Mesenchymal stem cell (in vitro differentiated cells and primary cell): ENCODE results near the gene SGO1.
A peak's percentile ranks its signal among the peaks of the same experiment; 100 is the strongest.

ENCODE experiments used
- DNase-seq: peaks from one replicate; pipeline ENCODE4 v3.0.0-alpha.2; 2013
- H2AFZ ChIP-seq: one replicate; pipeline ENCODE4 v1.6.1; 2013; ENCODE audit warnings: low read depth, mild to moderate bottlenecking, control low read depth, inconsistent platforms, low read length, moderate library complexity
- H2AK5ac ChIP-seq: 2 replicates; pipeline ENCODE4 v1.6.1; 2013; ENCODE audit warnings: low read length, moderate library complexity, mild to moderate bottlenecking, inconsistent platforms; ENCODE audit not compliant: severe bottlenecking
- H2BK120ac ChIP-seq: one replicate; pipeline ENCODE4 v1.6.1; 2013; ENCODE audit warnings: low read depth, mild to moderate bottlenecking, inconsistent platforms, low read length, moderate library complexity
- H2BK12ac ChIP-seq, 2 experiments: one replicate each; pipeline ENCODE4 v1.6.1; 2013; ENCODE audit warnings: inconsistent platforms in 2 of 2, low read length in 2 of 2, mild to moderate bottlenecking in 2 of 2, moderate library complexity in 2 of 2, control low read depth in 1 of 2
- H2BK15ac ChIP-seq: one replicate; pipeline ENCODE4 v1.6.1; 2013; ENCODE audit warnings: mild to moderate bottlenecking, low read depth, inconsistent platforms; ENCODE audit not compliant: poor library complexity, severe bottlenecking
- H2BK5ac ChIP-seq: 2 replicates; pipeline ENCODE4 v1.6.1; 2013; ENCODE audit warnings: low read depth, mild to moderate bottlenecking, low read length, control low read depth, inconsistent platforms; ENCODE audit not compliant: poor library complexity, severe bottlenecking
- H3K14ac ChIP-seq, 2 experiments: one replicate each; pipeline ENCODE4 v1.6.1; 2013; ENCODE audit warnings: inconsistent platforms in 2 of 2, low read length in 2 of 2, control low read depth in 1 of 2, mild to moderate bottlenecking in 1 of 2, moderate library complexity in 1 of 2
- H3K18ac ChIP-seq, 2 experiments: one replicate each; pipeline ENCODE4 v1.6.1; 2013; ENCODE audit warnings: inconsistent platforms in 2 of 2, low read length in 2 of 2, control low read depth in 1 of 2, low read depth in 1 of 2, mild to moderate bottlenecking in 1 of 2
- H3K23ac ChIP-seq, 2 experiments: one replicate each; pipeline ENCODE4 v1.6.1; 2013; ENCODE audit warnings: inconsistent platforms in 2 of 2, low read length in 2 of 2, mild to moderate bottlenecking in 2 of 2, moderate library complexity in 2 of 2, control low read depth in 1 of 2
- H3K27ac ChIP-seq: 2 replicates; pipeline ENCODE4 v1.5.1; 2013; ENCODE audit warnings: mild to moderate bottlenecking, moderate library complexity, low read length, control low read depth, inconsistent platforms; ENCODE audit not compliant: poor library complexity, severe bottlenecking
- H3K27me3 ChIP-seq, 2 experiments: 2 replicates each; pipeline versions ENCODE4 v1.6.1 to v1.7.0; 2013; ENCODE audit warnings: low read length in 2 of 2, mild to moderate bottlenecking in 2 of 2, moderate library complexity in 2 of 2, control low read depth in 1 of 2, inconsistent platforms in 1 of 2; ENCODE audit not compliant: control insufficient read depth in 1 of 2, insufficient read depth in 1 of 2
- H3K36me3 ChIP-seq, 2 experiments: 2 replicates each; pipeline versions ENCODE4 v1.6.1 to v1.7.0; 2013; ENCODE audit warnings: low read length in 2 of 2, control low read depth in 1 of 2, inconsistent platforms in 1 of 2, low read depth in 1 of 2, mild to moderate bottlenecking in 1 of 2; ENCODE audit not compliant: insufficient read depth in 2 of 2, control insufficient read depth in 1 of 2
- H3K4ac ChIP-seq, 2 experiments: one replicate each; pipeline ENCODE4 v1.6.1; 2013; ENCODE audit warnings: inconsistent platforms in 2 of 2, low read length in 2 of 2, mild to moderate bottlenecking in 2 of 2, moderate library complexity in 2 of 2, control low read depth in 1 of 2, low read depth in 1 of 2
- H3K4me1 ChIP-seq: 2 replicates; pipeline ENCODE4 v1.6.1; 2013; ENCODE audit warnings: low read depth, low read length, control low read depth; ENCODE audit not compliant: control insufficient read depth, insufficient read depth
- H3K4me2 ChIP-seq: 2 replicates; pipeline ENCODE4 v1.6.1; 2013; ENCODE audit warnings: low read length, mild to moderate bottlenecking, inconsistent platforms; ENCODE audit not compliant: poor library complexity, severe bottlenecking
- H3K4me3 ChIP-seq, 2 experiments: 2 replicates each; pipeline versions ENCODE4 v1.5.1 to v1.7.0; 2013; ENCODE audit warnings: low read length in 2 of 2, mild to moderate bottlenecking in 2 of 2, control low read depth in 1 of 2, low read depth in 1 of 2; ENCODE audit not compliant: insufficient read depth in 1 of 2
- H3K79me1 ChIP-seq: replicated peaks from 2 replicates; pipeline ENCODE4 v1.6.1; 2013; ENCODE audit warnings: mild to moderate bottlenecking, control low read depth, low read length, inconsistent platforms; ENCODE audit not compliant: poor library complexity, severe bottlenecking
- H3K9ac ChIP-seq: 2 replicates; pipeline ENCODE4 v1.7.0; 2013; ENCODE audit warnings: mild to moderate bottlenecking, low read length, moderate library complexity
- H3K9me3 ChIP-seq: 2 replicates; pipeline ENCODE4 v1.7.0; 2013; ENCODE audit warnings: mild to moderate bottlenecking, low read length; ENCODE audit not compliant: control insufficient read depth
- H4K8ac ChIP-seq: one replicate; pipeline ENCODE4 v1.6.1; 2013; ENCODE audit warnings: inconsistent platforms, mild to moderate bottlenecking, low read length, moderate library complexity
- H4K91ac ChIP-seq: one replicate; pipeline ENCODE4 v1.6.1; 2013; ENCODE audit warnings: mild to moderate bottlenecking, low read length, inconsistent platforms
- WGBS: methylation state at CpG from one replicate; pipeline ENCODE4 v1.1.7; 2013; ENCODE audit warnings: mixed read lengths; 5-methylcytosine and 5-hydroxymethylcytosine counted together

Gene SGO1

DNA sequence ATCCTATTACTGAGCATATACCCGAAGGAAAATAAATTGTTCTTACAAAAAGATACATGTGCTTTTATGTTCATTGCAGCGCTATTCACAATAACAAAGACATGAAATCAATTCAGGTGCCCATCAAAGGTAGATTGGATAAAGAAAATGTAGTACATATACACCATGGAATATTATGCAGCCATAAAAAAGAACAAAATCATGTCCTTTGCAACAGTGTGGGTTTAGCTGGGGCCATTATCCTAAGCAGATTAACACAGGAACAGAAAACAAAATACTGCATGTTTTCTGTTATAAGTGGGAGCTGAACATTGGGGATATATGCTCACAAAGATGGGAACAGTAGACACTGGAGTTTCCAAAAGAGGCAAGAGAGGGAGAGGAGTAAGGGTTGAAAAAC, 42.5 kb downstream of the SGO1 start:
- Histone ChIP-seq H3K18ac (no peak overlapping the region), H2AFZ (no peak overlapping the region), H3K27me3 (no peaks in the 10 kb centered on the region), H3K4me3 (no peak overlapping the region), H2AK5ac (no peak overlapping the region), H3K9ac (no peak overlapping the region), H4K91ac (no peak overlapping the region), H3K9me3 (no peaks in the 10 kb centered on the region), H3K4ac (no peak overlapping the region), H3K27ac (no peak overlapping the region), H3K23ac (no peak overlapping the region), H3K14ac (no peak overlapping the region), H3K79me1 (peaks cover 2% of the 10 kb centered on the region), H2BK120ac (no peak overlapping the region), H4K8ac (no peak overlapping the region), H2BK15ac (no peak overlapping the region), H2BK5ac (no peak overlapping the region), H3K4me1 (no peaks in the 10 kb centered on the region), H3K4me2 (no peak overlapping the region), H2BK12ac (no peak overlapping the region), H3K36me3 (peaks cover 3 to 6% of the 10 kb centered on the region in 2 experiments)
- DNase-seq = no peak
- no CpG with 5 or more reads among the region's 2 CpGs for WGBS

DNA sequence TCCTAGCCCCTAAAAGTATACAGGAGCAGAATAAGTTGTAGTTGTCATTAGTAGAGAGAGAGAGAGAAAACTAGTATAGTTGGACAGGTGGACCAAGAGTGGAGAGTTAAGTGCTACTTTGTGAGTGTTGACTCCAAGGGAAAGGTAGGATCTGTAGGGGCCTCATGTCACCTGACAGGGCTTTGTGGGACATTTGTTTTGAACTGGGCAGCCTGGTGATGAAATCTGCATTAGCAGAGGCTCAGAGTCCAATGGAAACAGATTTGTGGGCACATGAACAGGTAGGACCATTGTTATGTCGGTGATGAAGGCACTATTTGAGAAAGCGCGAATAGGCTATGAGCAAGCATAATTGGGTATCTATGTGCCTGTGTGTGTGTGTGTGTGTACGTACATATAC, 43.5 kb downstream of the SGO1 start:
- H2BK15ac ChIP-seq = no peak overlapping the region
- WGBS = 98% methylated on average over 4 of the region's 4 CpGs

DNA sequence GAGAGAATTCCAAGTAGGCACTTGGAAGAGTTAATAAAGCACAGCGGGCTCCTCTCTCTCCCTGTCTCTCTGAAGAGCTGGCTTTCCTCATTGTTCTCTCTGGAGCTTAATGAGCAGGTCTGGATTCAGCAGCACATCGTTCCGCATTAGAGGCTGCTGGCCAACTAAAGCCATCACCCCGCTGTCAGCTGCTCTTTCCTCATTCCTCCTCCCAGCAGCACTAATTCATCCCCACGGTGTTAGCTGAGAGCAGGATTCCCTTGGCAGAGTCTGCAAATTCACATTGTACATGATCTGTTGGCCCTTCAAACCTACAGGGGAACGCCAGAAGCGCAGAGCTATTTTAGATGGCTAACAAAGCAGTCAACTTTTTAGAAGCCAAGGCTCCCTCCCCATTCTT, 44.2 kb downstream of the SGO1 start:
- no peak overlapping the region for H4K8ac ChIP-seq
- H4K91ac ChIP-seq = no peak overlapping the region
- H3K4me1 ChIP-seq = no peaks in the 10 kb centered on the region
- H2BK5ac ChIP-seq = no peak overlapping the region
- peak overlapping the region; percentile 66 for H3K9ac ChIP-seq
- H3K18ac ChIP-seq = no peak overlapping the region
- H2AK5ac ChIP-seq = no peak overlapping the region
- no peak overlapping the region for H2AFZ ChIP-seq
- H3K23ac ChIP-seq = no peak overlapping the region
- peaks cover 2% of the 10 kb centered on the region for H3K79me1 ChIP-seq
- H3K4ac ChIP-seq = no peak overlapping the region
- no peak overlapping the region for H2BK12ac ChIP-seq
- H3K27me3 ChIP-seq = no peaks in the 10 kb centered on the region
- H3K27ac ChIP-seq = no peak overlapping the region
- H2BK15ac ChIP-seq = no peak overlapping the region
- H3K4me3 ChIP-seq = peak overlapping the region in 1 of 2 experiments; percentile 35
- no peak overlapping the region for H3K14ac ChIP-seq
- no peak overlapping the region for H3K4me2 ChIP-seq
- DNase-seq = peak; percentile 6
- WGBS = 27% methylated on average over 7 of the region's 7 CpGs
- peaks cover 2 to 7% of the 10 kb centered on the region in 2 experiments for H3K36me3 ChIP-seq
- no peak overlapping the region for H2BK120ac ChIP-seq
- no peaks in the 10 kb centered on the region for H3K9me3 ChIP-seq

More for the DNA sequence above, 43.5 kb downstream of the SGO1 start:
- no peaks in the 10 kb centered on the region for H3K27me3 ChIP-seq
- peaks cover 0 to 5% of the 10 kb centered on the region in 2 experiments for H3K36me3 ChIP-seq
- H2AFZ ChIP-seq = no peak overlapping the region
- H3K18ac ChIP-seq = no peak overlapping the region
- H3K4me1 ChIP-seq = no peaks in the 10 kb centered on the region
- no peak overlapping the region for H2BK5ac ChIP-seq
- H2BK120ac ChIP-seq = no peak overlapping the region
- no peak for DNase-seq
- H3K9ac ChIP-seq = no peak overlapping the region
- no peak overlapping the region for H3K23ac ChIP-seq
- no peak overlapping the region for H3K27ac ChIP-seq
- H3K4me2 ChIP-seq = no peak overlapping the region
- no peak overlapping the region for H2BK12ac ChIP-seq
- no peak overlapping the region for H3K4ac ChIP-seq
- peaks cover 2% of the 10 kb centered on the region for H3K79me1 ChIP-seq
- H3K9me3 ChIP-seq = no peaks in the 10 kb centered on the region
- H4K8ac ChIP-seq = no peak overlapping the region
- no peak overlapping the region for H4K91ac ChIP-seq
- H3K4me3 ChIP-seq = no peak overlapping the region
- no peak overlapping the region for H2AK5ac ChIP-seq
- H3K14ac ChIP-seq = peak overlapping the region in 1 of 2 experiments; percentile 68

DNA sequence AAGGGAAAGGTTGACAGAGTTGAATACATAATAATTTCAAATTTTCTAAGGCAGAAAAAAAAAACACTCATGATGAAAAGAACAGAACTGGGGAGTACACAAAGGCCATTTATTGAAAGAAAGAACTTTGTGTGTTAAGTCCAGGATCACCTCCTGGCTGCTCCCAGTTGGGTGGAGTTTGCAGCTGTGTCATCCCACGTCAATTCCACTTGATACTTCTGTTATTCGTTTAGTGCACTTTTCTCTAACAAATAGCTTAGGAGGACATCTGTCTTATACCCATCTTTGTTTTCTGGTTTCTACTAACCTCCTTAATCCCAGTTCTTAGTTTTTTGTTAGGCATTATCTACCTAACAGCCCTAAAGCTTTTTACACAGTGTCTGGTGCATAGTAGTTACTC, 44.7 kb downstream of the SGO1 start:
- no peak overlapping the region for H4K8ac ChIP-seq
- H3K18ac ChIP-seq = no peak overlapping the region
- no peak overlapping the region for H2BK15ac ChIP-seq
- H2BK12ac ChIP-seq = no peak overlapping the region
- no peak overlapping the region for H3K27ac ChIP-seq
- no peak overlapping the region for H3K14ac ChIP-seq
- DNase-seq = no peak
- H2AK5ac ChIP-seq = no peak overlapping the region
- no peaks in the 10 kb centered on the region for H3K4me1 ChIP-seq
- no peaks in the 10 kb centered on the region for H3K9me3 ChIP-seq
- peak overlapping the region; percentile 66 for H3K9ac ChIP-seq
- H3K79me1 ChIP-seq = peaks cover 2% of the 10 kb centered on the region
- no peak overlapping the region for H3K4me2 ChIP-seq
- peak overlapping the region in 1 of 2 experiments; percentile 35 for H3K4me3 ChIP-seq
- H3K36me3 ChIP-seq = peaks cover 4 to 7% of the 10 kb centered on the region in 2 experiments
- no peak overlapping the region for H2AFZ ChIP-seq
- no peak overlapping the region for H3K4ac ChIP-seq
- H2BK5ac ChIP-seq = no peak overlapping the region
- H2BK120ac ChIP-seq = no peak overlapping the region
- H3K27me3 ChIP-seq = no peaks in the 10 kb centered on the region
- H3K23ac ChIP-seq = no peak overlapping the region
- WGBS = 68% methylated on average over 2 of the region's 2 CpGs
- H4K91ac ChIP-seq = no peak overlapping the region
